Thyroid gland (tissue), 4 donors: Measurements from ENCODE around the gene SGSM2.

ENCODE experiments used
- POLR2A ChIP-seq, 2 donors: fragments of 450-650 bp; IDR thresholded peaks; one replicate each; pipeline ENCODE4 v1.6.1; 2017; ENCODE audit warnings: antibody characterized with exemption in 2 of 2, mild to moderate bottlenecking in 2 of 2, moderate library complexity in 1 of 2
- TF ChIP-seq, protein P1 (sequence below), 6 experiments: fragments of 200-600 bp in 3 of 6; fragments of 450-650 bp in 3 of 6; sonication (generic) in 3 of 6; IDR thresholded peaks; one replicate each; pipeline ENCODE4 v1.5.1; 2016 to 2019; ENCODE audit warnings: antibody characterized with exemption in 6 of 6, mild to moderate bottlenecking in 2 of 6, inconsistent platforms in 1 of 6, moderate library complexity in 1 of 6

DNA sequence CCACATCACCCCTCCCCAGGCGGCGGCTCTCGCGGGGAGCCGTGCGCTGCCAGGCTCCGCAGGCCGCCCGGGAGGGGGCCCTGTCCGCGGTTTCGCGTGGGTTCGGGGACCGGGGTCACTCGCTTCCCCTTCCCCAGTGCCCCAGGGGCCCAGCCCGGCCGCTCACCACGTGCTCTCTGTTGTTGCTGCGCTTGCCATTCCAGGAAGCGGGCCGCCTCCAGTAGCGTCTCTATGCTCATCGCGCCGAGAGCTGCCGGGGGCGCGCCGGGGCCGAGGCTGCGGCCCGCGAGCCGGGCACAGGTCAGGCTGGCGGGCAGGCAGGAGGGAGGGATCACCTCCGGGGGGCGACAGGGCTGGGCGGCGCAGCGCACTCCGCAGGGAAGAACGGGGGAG lies 63.2 kb downstream of the SGSM2 start:
- no peak for TF ChIP-seq POLR2A (IDR thresholded peaks at IDR 0.05)
- TF ChIP-seq, protein P1, sequence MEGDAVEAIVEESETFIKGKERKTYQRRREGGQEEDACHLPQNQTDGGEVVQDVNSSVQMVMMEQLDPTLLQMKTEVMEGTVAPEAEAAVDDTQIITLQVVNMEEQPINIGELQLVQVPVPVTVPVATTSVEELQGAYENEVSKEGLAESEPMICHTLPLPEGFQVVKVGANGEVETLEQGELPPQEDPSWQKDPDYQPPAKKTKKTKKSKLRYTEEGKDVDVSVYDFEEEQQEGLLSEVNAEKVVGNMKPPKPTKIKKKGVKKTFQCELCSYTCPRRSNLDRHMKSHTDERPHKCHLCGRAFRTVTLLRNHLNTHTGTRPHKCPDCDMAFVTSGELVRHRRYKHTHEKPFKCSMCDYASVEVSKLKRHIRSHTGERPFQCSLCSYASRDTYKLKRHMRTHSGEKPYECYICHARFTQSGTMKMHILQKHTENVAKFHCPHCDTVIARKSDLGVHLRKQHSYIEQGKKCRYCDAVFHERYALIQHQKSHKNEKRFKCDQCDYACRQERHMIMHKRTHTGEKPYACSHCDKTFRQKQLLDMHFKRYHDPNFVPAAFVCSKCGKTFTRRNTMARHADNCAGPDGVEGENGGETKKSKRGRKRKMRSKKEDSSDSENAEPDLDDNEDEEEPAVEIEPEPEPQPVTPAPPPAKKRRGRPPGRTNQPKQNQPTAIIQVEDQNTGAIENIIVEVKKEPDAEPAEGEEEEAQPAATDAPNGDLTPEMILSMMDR (IDR thresholded peaks at IDR 0.05): no peak
